Measurements from ENCODE around the gene DDX41. TPM values are rescaled to one million over a fixed set of nuclear protein-coding genes. Genes with fewer than 3 reads are reported as not detected.
A peak's percentile ranks its signal among the peaks of the same experiment; 100 is the strongest.
"Not testable (repeated sequence)": the region's sequence is repeated elsewhere in the genome, so short reads cannot be mapped to it uniquely, and the experiment has no call there.

DDX41 gene
- total RNA-seq, 1 experiment from 2014 or later: 153 TPM

- peak; percentile 97 for DNase-seq (ENCODE audit: low read depth)
These were observed 20.9 kb upstream of the DDX41 start for GRCh38 chr5:177537389-177538361.

GRCh38 chr5:177536386-177536785 is 19.6 kb upstream of the DDX41 start:
- DNase-seq (ENCODE audit: low read depth): no peak

GRCh38 chr5:177535125-177535524 is 18.4 kb upstream of the DDX41 start:
- no peak for DNase-seq (ENCODE audit: low read depth)

- DNase-seq (ENCODE audit: low read depth): not testable (repeated sequence)
These were observed 17.7 kb upstream of the DDX41 start for GRCh38 chr5:177534433-177534832.

GRCh38 chr5:177531209-177531940 is 14.6 kb upstream of the DDX41 start:
- no peak for DNase-seq (ENCODE audit: low read depth)

- DNase-seq (ENCODE audit: low read depth): no peak
These were observed 13.9 kb upstream of the DDX41 start for GRCh38 chr5:177530638-177531037.

GRCh38 chr5:177529247-177530203 is 12.8 kb upstream of the DDX41 start:
- DNase-seq (ENCODE audit: low read depth): no peak

- DNase-seq (ENCODE audit: low read depth): no peak
These were observed 11.9 kb upstream of the DDX41 start for GRCh38 chr5:177528631-177529030.

- no peak for DNase-seq (ENCODE audit: low read depth)
These were observed 10.8 kb upstream of the DDX41 start for GRCh38 chr5:177527595-177527994.

- DNase-seq (ENCODE audit: low read depth): no peak
These were observed 10.0 kb upstream of the DDX41 start for GRCh38 chr5:177526791-177527190.

GRCh38 chr5:177526191-177526590 is 9.4 kb upstream of the DDX41 start:
- DNase-seq (ENCODE audit: low read depth): no peak

GRCh38 chr5:177524941-177525655 is 8.3 kb upstream of the DDX41 start:
- no peak for DNase-seq (ENCODE audit: low read depth)

- DNase-seq (ENCODE audit: low read depth): no peak
These were observed 7.8 kb upstream of the DDX41 start for GRCh38 chr5:177524539-177524900.

GRCh38 chr5:177523711-177524538 is 7.2 kb upstream of the DDX41 start:
- no peak for DNase-seq (ENCODE audit: low read depth)

GRCh38 chr5:177520916-177521513 is 4.3 kb upstream of the DDX41 start:
- peak; percentile 82 for DNase-seq (ENCODE audit: low read depth)

GRCh38 chr5:177520271-177520670 is 3.5 kb upstream of the DDX41 start:
- DNase-seq (ENCODE audit: low read depth): no peak

- DNase-seq (ENCODE audit: low read depth): no peak
These were observed 2.9 kb upstream of the DDX41 start for GRCh38 chr5:177519463-177520235.

- DNase-seq (ENCODE audit: low read depth): no peak
These were observed 1.2 kb downstream of the DDX41 start for GRCh38 chr5:177515580-177515979.

- DNase-seq (ENCODE audit: low read depth): no peak
These were observed 2.2 kb downstream of the DDX41 start for GRCh38 chr5:177514541-177514940.
